ENCODE data around the gene PAK3. TPM values are rescaled to one million over a fixed set of nuclear protein-coding genes. Genes with fewer than 3 reads are reported as not detected.

The PAK3 gene
- total RNA-seq, 4 donors from 2014 or later, result 0.42 to 2.1 (median 0.95) TPM

GRCh38 chrX:111257733-111258132, 161.7 kb downstream of the PAK3 start:
- no peak overlapping the region for H3K4me3 ChIP-seq
- no peaks in the 10 kb centered on the region for H3K27me3 ChIP-seq
- no peaks in the 10 kb centered on the region for H3K36me3 ChIP-seq
- intact Hi-C loops (cut with DNase I), result no loop called here
- H3K4me1 ChIP-seq, result no peaks in the 10 kb centered on the region
- no peaks in the 10 kb centered on the region for H3K9me3 ChIP-seq
- TF ChIP-seq POLR2A (IDR thresholded peaks at IDR 0.05; ENCODE audit: low read depth) (no peak), EP300 (IDR thresholded peaks at IDR 0.05) (no peak), POLR2AphosphoS5 (IDR thresholded peaks at IDR 0.05) (no peak), CTCF (IDR thresholded peaks at IDR 0.05) (no peak)
- H3K27ac ChIP-seq (replicated peaks in 1 of 4), result no peak overlapping the region
- DNase-seq (ENCODE audit: extremely low spot score), result no peak
- WGBS, result 69% methylated on average over 3 of the region's 3 CpGs

- Histone ChIP-seq H3K36me3 (no peaks in the 10 kb centered on the region), H3K4me1 (no peaks in the 10 kb centered on the region), H3K9me3 (no peaks in the 10 kb centered on the region), H3K27ac (replicated peaks in 1 of 4) (no peak overlapping the region), H3K4me3 (no peak overlapping the region), H3K27me3 (no peaks in the 10 kb centered on the region)
- WGBS, result 56% methylated on average over 3 of the region's 3 CpGs
- intact Hi-C loops (cut with DNase I), result no loop called here
- no peak for DNase-seq (ENCODE audit: extremely low spot score)
- no peak for TF ChIP-seq POLR2A (IDR thresholded peaks at IDR 0.05; ENCODE audit: low read depth)
- no peak for TF ChIP-seq CTCF (IDR thresholded peaks at IDR 0.05)
- TF ChIP-seq EP300 (IDR thresholded peaks at IDR 0.05), result no peak
- TF ChIP-seq POLR2AphosphoS5 (IDR thresholded peaks at IDR 0.05), result no peak
These were observed 163.6 kb downstream of the PAK3 start for GRCh38 chrX:111259559-111259958.

- WGBS, result 49% methylated on average over 3 of the region's 3 CpGs
- no peaks in the 10 kb centered on the region for H3K27me3 ChIP-seq
- intact Hi-C loops (cut with DNase I), result no loop called here
- TF ChIP-seq POLR2A (IDR thresholded peaks at IDR 0.05; ENCODE audit: low read depth), result no peak
- TF ChIP-seq POLR2AphosphoS5 (IDR thresholded peaks at IDR 0.05), result no peak
- no peak for TF ChIP-seq CTCF (IDR thresholded peaks at IDR 0.05)
- no peak for TF ChIP-seq EP300 (IDR thresholded peaks at IDR 0.05)
- no peak for DNase-seq (ENCODE audit: extremely low spot score)
- no peaks in the 10 kb centered on the region for H3K9me3 ChIP-seq
- H3K36me3 ChIP-seq, result no peaks in the 10 kb centered on the region
- H3K4me3 ChIP-seq, result no peak overlapping the region
- H3K4me1 ChIP-seq, result no peaks in the 10 kb centered on the region
- no peak overlapping the region for H3K27ac ChIP-seq (replicated peaks in 1 of 4)
These were observed 164.5 kb downstream of the PAK3 start for GRCh38 chrX:111260451-111260850.

DNA sequence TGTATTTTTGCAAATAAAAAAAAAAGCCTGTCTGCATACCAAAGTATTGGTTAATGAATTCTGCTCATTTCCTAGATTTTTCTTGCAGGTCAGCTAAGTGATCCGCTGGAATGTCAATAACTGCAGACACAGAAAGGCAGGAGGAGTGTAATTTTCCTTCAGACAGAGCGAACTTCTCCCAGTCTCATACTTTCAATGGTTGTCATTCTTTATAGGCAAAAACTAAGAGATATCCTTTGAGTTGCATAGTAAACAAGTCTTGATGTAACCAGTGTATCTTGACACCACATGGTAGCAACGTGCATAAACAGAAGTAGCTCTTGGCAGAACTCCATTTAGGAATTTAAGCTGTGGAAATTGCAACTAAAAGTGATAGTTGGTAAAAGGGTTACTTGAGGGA, 166.1 kb downstream of the PAK3 start:
- Histone ChIP-seq H3K4me1 (no peaks in the 10 kb centered on the region), H3K9me3 (no peaks in the 10 kb centered on the region), H3K27me3 (no peaks in the 10 kb centered on the region), H3K4me3 (no peak overlapping the region), H3K36me3 (no peaks in the 10 kb centered on the region), H3K27ac (replicated peaks in 1 of 4) (no peak overlapping the region)
- WGBS, result 56% methylated on average over 3 of the region's 3 CpGs
- intact Hi-C loops (cut with DNase I), result no loop called here
- TF ChIP-seq POLR2AphosphoS5 (IDR thresholded peaks at IDR 0.05), result no peak
- no peak for TF ChIP-seq EP300 (IDR thresholded peaks at IDR 0.05)
- TF ChIP-seq POLR2A (IDR thresholded peaks at IDR 0.05; ENCODE audit: low read depth), result no peak
- TF ChIP-seq CTCF (IDR thresholded peaks at IDR 0.05), result no peak
- no peak for DNase-seq (ENCODE audit: extremely low spot score)

GRCh38 chrX:111264385-111264784, 168.4 kb downstream of the PAK3 start:
- no peaks in the 10 kb centered on the region for H3K9me3 ChIP-seq
- TF ChIP-seq POLR2A (IDR thresholded peaks at IDR 0.05; ENCODE audit: low read depth) (no peak), POLR2AphosphoS5 (IDR thresholded peaks at IDR 0.05) (no peak), EP300 (IDR thresholded peaks at IDR 0.05) (no peak), CTCF (IDR thresholded peaks at IDR 0.05) (no peak)
- intact Hi-C loops (cut with DNase I), result no loop called here
- H3K27me3 ChIP-seq, result no peaks in the 10 kb centered on the region
- H3K27ac ChIP-seq (replicated peaks in 1 of 4), result no peak overlapping the region
- no peak for DNase-seq (ENCODE audit: extremely low spot score)
- no peaks in the 10 kb centered on the region for H3K4me1 ChIP-seq
- no peak overlapping the region for H3K4me3 ChIP-seq
- 62% methylated on average over 2 of the region's 2 CpGs for WGBS
- H3K36me3 ChIP-seq, result no peaks in the 10 kb centered on the region

Measured in esophagus muscularis mucosa (tissue), 4 donors.